AG04450 (cell line): ENCODE measurements around the gene MEIOB. TPM values are rescaled to one million over a fixed set of nuclear protein-coding genes. Genes with fewer than 3 reads are reported as not detected.

Source experiments
- CTCF ChIA-PET: fragments of 300-600, 350-600 bp; formaldehyde crosslinking; extraction: SDS; loops from one replicate; lab custom pipeline; 2022; ENCODE audit warnings: antibody characterized with exemption, inconsistent platforms; lab: Charles Lee
- POLR2A ChIA-PET: fragments of 350-600 bp; formaldehyde crosslinking; extraction: SDS; loops from one replicate; lab custom pipeline; 2021; ENCODE audit warnings: antibody characterized with exemption, inconsistent platforms; lab: Yijun Ruan, JAX
- DNase-seq: peaks from one replicate; pipeline ENCODE4 v3.0.0-alpha.2; 2011; ENCODE audit warnings: low read depth, low spot score
- H3K27ac ChIP-seq: one replicate; pipeline ENCODE4 v1.5.1; 2012; ENCODE audit warnings: low read depth, low read length, control low read depth
- H3K27me3 ChIP-seq: one replicate; pipeline ENCODE4 v1.6.0; 2012; ENCODE audit warnings: low read length; ENCODE audit not compliant: control insufficient read depth, insufficient read depth
- H3K4me3 ChIP-seq: 2 replicates; pipeline ENCODE4 v1.5.1; 2011; ENCODE audit warnings: mild to moderate bottlenecking, low read depth, low read length, control low read depth
- H3K9me3 ChIP-seq: 2 replicates; pipeline ENCODE4 v1.5.1; 2012; ENCODE audit warnings: low read length; ENCODE audit not compliant: control insufficient read depth, insufficient read depth
- polyA plus RNA-seq: library from polyadenylated mRNA; depleted of rRNA; stranded (reverse); fragments of >200 nt; gene quantifications from 2 replicates; pipeline ENCODE4 v1.2.3, GENCODE V29; 2011
- TF ChIP-seq, protein P1 (sequence below): IDR thresholded peaks from 2 replicates; pipeline ENCODE4 v1.5.1; 2011; ENCODE audit warnings: low read depth, low read length, control low read depth, inconsistent platforms

The MEIOB gene
- polyA plus RNA-seq, 1 experiment: 0.04 TPM

DNA sequence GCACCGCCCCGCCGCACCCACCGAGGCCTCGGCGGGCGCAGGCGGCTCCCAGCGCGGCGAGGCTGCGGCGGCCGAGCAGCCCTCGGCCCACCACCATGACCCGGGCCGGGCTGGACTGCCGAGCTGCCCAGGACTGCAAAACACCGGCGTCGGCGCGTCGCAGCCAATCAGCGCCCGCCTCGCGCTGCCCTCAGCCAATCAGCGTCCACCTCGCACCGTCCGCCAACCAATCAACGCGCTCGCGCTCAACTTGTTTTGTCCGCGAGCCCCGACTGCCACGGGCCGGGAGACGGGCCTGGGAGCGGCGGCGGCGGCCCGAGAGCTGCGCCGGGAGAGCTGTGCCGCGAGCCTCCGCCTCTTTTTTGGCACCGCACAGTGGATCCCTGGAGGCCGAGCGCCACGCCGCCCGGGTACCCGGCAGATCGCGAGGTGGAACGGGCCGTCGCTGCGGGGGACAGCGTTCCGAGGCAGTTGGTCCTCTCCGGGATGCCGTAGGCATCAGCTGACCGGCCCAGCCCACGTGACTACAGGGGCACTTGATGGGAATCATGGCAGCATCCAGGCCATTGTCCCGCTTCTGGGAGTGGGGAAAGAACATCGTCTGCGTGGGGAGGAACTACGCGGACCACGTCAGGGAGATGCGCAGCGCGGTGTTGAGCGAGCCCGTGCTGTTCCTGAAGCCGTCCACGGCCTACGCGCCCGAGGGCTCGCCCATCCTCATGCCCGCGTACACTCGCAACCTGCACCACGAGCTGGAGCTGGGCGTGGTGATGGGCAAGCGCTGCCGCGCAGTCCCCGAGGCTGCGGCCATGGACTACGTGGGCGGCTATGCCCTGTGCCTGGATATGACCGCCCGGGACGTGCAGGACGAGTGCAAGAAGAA lies 45.0 kb downstream of the MEIOB start, which contains the start of the genes FAHD1 and HAGH:
FAHD1 (plus strand) TSS at position 516 of the 883 bp plus-strand sequence; CDS start at position 549, 33 bp downstream.
HAGH (minus strand) TSS at position 135 of the 883 bp plus-strand sequence; CDS start at position 97, 38 bp downstream.
- Histone ChIP-seq H3K9me3 (peaks cover 3% of the 10 kb centered on the region; the same call in 1 of the 2 replicates), H3K4me3 (peak within 1 kb of the TSS; percentile 96), H3K27me3 (no peaks in the 10 kb centered on the region), H3K27ac (peak within 1 kb of the TSS; percentile 39)
- TF ChIP-seq, protein P1, sequence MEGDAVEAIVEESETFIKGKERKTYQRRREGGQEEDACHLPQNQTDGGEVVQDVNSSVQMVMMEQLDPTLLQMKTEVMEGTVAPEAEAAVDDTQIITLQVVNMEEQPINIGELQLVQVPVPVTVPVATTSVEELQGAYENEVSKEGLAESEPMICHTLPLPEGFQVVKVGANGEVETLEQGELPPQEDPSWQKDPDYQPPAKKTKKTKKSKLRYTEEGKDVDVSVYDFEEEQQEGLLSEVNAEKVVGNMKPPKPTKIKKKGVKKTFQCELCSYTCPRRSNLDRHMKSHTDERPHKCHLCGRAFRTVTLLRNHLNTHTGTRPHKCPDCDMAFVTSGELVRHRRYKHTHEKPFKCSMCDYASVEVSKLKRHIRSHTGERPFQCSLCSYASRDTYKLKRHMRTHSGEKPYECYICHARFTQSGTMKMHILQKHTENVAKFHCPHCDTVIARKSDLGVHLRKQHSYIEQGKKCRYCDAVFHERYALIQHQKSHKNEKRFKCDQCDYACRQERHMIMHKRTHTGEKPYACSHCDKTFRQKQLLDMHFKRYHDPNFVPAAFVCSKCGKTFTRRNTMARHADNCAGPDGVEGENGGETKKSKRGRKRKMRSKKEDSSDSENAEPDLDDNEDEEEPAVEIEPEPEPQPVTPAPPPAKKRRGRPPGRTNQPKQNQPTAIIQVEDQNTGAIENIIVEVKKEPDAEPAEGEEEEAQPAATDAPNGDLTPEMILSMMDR: no peak
- ChIA-PET CTCF (interaction anchor here (0.6 kb wide), 1 partner anchor 102 kb away, joined by 3 read pairs; no protein-coding TSS in a partner anchor), POLR2A (interaction anchor here (0.5 to 2.6 kb wide), 9 partner anchors 13 to 602 kb away, joined by 3 to 21 read pairs (median 5); partner anchors contain the start of genes CCNF, MRPS34, NUBP2 and RPS2)
- peak; percentile 91 for DNase-seq

DNA sequence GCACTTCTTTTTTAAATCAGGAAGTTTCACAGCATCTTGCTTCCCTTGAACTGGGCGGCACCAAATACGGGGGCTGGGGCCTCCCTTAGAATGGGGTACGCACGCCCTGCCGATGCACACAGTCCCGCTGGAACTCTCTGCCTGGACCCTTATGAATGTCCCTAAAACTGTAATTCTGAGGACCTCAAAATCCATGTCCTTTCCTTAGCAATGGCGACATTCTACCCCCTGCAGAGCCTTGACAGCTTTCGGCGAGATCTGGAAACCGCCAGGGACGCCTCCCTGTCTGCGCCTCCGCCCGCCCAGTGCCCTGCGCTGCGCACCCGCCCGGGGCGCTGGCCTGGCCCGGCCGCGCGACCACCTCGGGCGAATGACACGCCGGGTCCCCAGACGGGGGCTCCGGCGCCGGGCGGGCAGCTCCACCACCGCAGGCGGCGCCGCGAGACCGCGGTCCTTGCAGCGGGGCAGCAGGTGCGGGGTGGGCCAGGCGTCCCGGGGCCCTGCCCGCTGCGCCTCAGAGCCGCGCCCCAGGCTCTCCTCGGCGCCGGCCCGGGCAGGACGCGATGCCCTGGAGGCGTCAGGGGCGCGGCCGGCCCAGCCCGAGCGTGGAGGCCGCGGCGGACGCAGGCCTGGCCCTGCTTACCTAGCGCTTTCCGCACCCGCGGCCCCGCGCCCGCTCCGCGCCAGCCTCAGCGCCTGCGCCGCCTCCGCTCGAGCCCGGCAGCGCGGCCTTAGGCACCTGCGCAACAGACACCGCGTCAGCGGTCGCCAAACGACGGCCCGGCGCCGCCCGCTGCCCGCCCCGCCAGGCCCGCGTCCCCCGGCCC lies 45.9 kb downstream of the MEIOB start:
- TF ChIP-seq, protein P1: no peak
- DNase-seq: peak; percentile 8
- Histone ChIP-seq H3K27me3 (no peaks in the 10 kb centered on the region), H3K4me3 (peak overlapping the region; percentile 96), H3K9me3 (peaks cover 3% of the 10 kb centered on the region; the same call in 1 of the 2 replicates), H3K27ac (no peak overlapping the region)
- ChIA-PET POLR2A (interaction anchor here (0.7 to 2.6 kb wide), 4 partner anchors 43 to 603 kb away, joined by 3 to 21 read pairs (median 6); partner anchors contain the start of genes CCNF, MRPS34, NUBP2 and RPS2), CTCF (no interaction called here)

DNA sequence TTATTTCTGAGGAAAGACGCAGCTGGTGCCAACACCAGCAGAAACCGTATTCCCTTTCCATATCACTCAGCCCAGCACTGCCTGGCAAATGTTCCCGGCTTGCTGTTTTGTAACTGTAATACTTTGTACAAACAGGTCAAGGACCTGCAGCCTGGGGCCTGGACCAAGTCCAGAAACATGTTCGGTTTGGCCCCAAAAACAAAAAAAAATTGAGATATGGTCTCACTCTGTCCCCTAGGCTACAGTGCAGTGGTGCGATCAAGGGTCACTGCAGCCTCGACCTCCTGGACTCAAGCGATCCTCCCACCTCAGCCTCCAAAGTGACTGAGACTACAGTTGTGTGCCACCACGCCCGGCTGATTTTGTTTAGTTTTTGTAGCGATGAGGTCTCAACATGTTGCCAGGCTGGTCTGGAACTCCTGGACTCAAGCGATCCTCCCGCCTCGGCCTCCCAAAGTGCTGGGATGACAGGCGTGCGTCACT lies 46.5 kb downstream of the MEIOB start:
- Histone ChIP-seq H3K27me3 (no peaks in the 10 kb centered on the region), H3K9me3 (peaks cover 3% of the 10 kb centered on the region; the same call in 1 of the 2 replicates), H3K4me3 (peak overlapping the region; percentile 96), H3K27ac (no peak overlapping the region)
- TF ChIP-seq, protein P1: no peak
- DNase-seq: no peak
- POLR2A ChIA-PET: interaction anchor here (2.6 kb wide), 1 partner anchor 43 kb away, joined by 21 read pairs; the partner anchor contains the start of genes NUBP2 and SPSB3
- CTCF ChIA-PET: no interaction called here

DNA sequence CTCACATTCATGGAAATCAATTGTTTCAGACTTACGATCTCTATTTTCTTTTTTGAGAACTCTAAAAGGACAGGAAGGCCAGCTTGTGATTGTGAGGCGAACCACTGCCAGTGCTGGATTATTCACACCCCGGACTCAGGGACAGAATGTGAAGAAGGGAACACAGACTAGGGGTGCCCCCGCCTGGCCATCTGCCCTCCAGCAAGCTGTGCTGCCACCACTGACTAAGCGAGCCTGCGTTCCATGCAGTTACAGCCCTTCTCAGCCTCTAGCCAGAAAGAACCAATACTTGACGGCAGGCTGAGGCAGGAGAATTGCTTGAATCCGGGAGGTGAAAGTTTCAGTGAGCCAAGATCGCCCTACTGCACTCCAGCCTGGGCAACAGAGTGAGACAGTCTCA lies 48.1 kb downstream of the MEIOB start:
- no peak overlapping the region for H3K4me3 ChIP-seq
- H3K27me3 ChIP-seq: no peaks in the 10 kb centered on the region
- DNase-seq: peak; percentile 21
- TF ChIP-seq, protein P1: peak; percentile 35
- ChIA-PET CTCF (interaction anchor here (0.6 to 1.1 kb wide), 7 partner anchors 10 to 183 kb away, joined by 3 to 9 read pairs (median 4); no protein-coding TSS in a partner anchor), POLR2A (interaction anchor here (1.5 kb wide), 1 partner anchor 41 kb away, joined by 5 read pairs; the partner anchor contains the start of genes NUBP2 and SPSB3)
- H3K9me3 ChIP-seq: peaks cover 3% of the 10 kb centered on the region; the same call in 1 of the 2 replicates
- H3K27ac ChIP-seq: no peak overlapping the region
